Activated CD4-positive, alpha-beta T cell treated with anti-CD3 and anti-CD28 coated beads for 1 hour (primary cell): ENCODE results near the gene MMP2.

Source experiments
- DNase-seq: peaks from one replicate; pipeline ENCODE4 v3.0.0-alpha.2; 2020

MMP2 gene

DNA sequence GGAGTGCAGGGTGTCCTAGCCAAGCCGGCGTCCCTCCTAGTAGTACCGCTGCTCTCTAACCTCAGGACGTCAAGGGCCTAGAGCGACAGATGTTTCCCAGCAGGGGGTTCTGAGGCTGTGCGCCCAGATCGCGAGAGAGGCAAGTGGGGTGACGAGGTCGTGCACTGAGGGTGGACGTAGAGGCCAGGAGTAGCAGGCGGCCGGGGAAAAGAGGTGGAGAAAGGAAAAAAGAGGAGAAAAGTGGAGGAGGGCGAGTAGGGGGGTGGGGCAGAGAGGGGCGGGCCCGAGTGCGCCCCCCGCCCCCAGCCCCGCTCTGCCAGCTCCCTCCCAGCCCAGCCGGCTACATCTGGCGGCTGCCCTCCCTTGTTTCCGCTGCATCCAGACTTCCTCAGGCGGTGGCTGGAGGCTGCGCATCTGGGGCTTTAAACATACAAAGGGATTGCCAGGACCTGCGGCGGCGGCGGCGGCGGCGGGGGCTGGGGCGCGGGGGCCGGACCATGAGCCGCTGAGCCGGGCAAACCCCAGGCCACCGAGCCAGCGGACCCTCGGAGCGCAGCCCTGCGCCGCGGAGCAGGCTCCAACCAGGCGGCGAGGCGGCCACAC, at the start of gene MMP2:
Gene MMP2, plus strand, starts transcription at position 372 of the 603 bp plus-strand sequence. CDS start 282 bp downstream, outside the sequence.
- DNase-seq: no peak

GRCh38 chr16:55433030-55433429, 46.0 kb upstream of the MMP2 start:
- DNase-seq: no peak

DNA sequence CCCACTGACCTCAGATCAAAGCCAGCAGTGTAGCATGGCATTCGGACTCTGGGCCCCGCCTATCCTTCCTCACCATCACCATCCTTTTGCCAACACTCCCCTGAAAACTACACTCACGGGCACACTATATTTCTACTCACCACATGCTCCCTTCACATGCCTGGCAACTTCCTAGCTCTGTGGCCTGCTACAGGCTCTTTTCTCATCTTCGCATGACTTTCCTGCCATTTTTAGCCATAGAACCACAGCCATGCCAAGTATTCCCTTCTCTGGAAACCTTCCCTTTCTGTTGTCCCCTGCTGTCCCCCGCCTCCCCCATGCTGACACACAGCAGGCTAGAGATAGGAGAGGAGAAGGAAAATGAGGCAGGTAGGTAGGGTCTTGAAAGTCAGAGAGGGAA, 45.5 kb upstream of the MMP2 start:
- DNase-seq: no peak

DNA sequence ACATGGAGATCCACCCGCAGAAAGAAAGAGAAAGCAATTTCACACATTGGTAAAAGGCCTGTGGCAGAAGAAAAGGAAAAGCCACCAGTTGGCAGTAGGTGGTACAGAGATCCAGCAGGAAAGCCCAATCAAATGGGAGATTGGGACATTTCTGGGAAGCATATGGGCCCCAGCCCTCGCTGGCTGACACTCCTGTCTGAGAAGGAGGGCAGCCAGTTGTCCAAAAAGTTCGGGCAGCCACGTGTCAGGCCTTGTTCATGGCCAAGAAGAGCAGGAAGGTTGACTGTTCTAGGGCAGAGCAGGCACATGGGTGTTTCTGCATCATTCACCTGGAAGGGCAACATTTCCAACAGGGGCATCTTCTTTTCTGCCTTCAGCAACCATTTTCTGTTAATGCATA, 45.0 kb upstream of the MMP2 start:
- no peak for DNase-seq

- no peak for DNase-seq
These were observed 43.6 kb upstream of the MMP2 start for GRCh38 chr16:55435387-55435786.

DNA sequence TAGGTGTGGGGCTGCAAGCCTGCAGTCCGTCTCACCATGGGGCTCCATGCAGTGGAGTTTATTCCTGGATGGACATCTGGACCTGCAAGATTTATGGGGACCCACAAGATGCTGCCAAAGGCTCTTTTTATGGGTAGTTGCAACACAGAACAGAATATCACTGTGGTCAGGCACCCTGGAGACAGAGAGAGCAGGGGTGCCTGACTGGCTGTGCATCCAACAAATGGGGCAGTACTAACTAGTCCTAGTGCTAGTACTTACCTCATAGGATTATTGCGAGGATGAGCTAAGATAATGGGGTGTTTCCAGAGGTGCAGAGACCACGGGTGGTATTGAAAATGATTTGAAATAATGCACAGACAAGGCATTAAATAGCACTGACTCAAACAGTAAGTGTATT, 42.4 kb upstream of the MMP2 start:
- no peak for DNase-seq

- no peak for DNase-seq
These were observed 41.4 kb upstream of the MMP2 start for GRCh38 chr16:55437625-55438024.

GRCh38 chr16:55438281-55438680, 40.7 kb upstream of the MMP2 start:
- no peak for DNase-seq

DNA sequence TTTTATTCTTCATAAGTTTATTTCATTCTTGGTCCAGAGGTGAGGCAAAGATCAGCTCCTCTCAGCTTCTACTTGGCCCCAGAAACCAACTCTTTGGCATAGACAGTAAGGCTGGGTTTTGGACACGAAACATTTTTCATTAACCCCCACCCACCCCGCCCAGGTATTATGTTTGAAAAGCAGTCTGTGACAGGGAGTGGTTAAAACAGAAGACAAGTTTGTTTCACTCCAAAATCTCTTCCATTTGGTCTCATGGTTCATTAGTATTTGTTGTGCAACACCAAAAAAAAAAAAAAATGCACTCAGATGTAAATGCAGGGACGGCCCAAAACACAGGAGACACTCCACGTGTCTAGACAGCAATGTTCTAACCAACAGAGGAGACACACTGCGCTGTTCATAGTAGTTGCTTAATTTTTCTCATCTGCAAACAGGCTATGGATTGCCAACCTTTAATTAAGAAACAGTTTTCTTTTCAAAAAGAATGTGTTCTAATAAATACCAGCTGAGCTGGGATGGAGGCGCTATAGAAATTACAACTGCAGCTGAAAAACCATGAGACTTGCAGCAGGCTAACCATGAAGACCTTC, 39.8 kb upstream of the MMP2 start:
- no peak for DNase-seq

DNA sequence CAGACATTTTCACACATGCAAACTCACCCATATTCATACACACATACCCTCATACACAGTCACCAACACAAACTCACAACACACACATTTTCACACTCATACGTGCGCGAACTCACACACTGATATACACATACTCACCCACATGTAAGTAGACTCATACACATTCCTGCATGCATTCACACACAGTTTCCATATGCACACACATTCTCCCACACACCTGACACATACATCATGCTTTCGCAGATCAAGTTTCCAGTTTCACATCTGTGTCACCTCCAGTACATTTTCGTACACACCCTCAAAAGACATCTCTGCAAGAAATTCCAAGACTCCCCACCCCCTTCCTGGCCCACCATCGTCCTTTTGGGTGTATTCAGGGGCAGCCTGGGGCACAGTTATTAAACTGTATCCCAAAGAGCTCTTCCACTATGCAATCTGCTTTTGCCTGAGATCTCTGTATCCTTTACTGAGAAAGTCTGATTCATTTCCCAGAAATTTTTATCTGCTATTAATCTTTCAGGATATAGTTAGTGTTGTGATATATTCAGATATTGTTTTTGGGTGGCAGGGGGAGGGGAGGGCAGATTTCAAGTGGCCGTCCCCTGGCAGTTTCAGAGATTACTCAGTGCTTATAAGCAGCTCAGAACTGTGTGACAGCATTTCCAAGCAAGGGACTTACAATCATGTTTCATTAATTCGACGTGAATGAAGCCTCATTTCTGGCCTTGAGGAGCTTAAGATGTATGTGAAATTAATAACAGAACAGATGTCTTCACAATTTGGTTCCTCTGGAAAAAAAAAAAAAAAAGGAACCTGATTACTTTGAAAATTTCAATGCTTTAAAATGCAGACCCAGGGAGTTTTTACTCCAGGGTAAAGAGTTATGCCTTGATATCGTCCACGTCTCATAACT, 35.3 kb upstream of the MMP2 start:
- DNase-seq: no peak

GRCh38 chr16:55444754-55445485, 34.1 kb upstream of the MMP2 start:
- DNase-seq: no peak

GRCh38 chr16:55447231-55447630, 31.8 kb upstream of the MMP2 start:
- DNase-seq: no peak

DNA sequence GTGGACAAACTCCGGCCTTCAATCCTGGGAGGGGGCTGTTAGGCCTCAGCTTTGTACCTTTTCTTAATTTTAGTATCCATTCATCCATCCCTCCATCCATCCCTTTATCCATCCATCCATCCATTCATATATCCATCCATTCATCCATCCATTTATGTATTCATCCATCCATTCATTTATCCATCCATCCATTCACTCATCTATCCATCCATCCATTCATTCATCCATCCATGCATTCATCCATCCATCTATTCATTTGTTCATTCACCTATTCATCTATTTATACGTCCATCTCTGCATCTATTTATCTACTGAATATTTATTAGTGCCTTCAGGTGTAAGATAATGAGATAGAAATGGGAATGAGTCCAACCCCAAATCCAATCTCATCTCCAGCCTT, 26.0 kb upstream of the MMP2 start:
- no peak for DNase-seq

- DNase-seq: no peak
These were observed 25.1 kb upstream of the MMP2 start for GRCh38 chr16:55453909-55454308.

DNA sequence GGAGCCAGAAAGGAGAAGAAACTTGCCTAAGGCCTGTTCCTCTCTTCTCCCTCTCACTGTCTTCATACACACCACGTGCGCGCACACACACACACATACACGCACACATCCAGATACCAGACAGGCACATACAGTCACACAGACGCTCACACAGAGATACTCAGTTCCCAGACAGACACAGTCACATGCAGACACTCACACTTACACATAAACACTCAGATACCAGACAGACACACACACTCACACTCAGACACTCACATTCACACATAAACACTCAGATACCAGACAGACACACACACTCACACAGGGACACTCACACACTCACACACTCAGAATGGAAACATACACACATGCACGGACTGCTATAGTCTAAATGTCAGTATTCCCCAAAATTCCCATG, 24.1 kb upstream of the MMP2 start:
- no peak for DNase-seq

- no peak for DNase-seq
These were observed 16.8 kb upstream of the MMP2 start for GRCh38 chr16:55462241-55462640.

GRCh38 chr16:55464375-55464774, 14.6 kb upstream of the MMP2 start:
- no peak for DNase-seq

GRCh38 chr16:55465077-55465896, 13.7 kb upstream of the MMP2 start:
- DNase-seq: peak; percentile 66

DNA sequence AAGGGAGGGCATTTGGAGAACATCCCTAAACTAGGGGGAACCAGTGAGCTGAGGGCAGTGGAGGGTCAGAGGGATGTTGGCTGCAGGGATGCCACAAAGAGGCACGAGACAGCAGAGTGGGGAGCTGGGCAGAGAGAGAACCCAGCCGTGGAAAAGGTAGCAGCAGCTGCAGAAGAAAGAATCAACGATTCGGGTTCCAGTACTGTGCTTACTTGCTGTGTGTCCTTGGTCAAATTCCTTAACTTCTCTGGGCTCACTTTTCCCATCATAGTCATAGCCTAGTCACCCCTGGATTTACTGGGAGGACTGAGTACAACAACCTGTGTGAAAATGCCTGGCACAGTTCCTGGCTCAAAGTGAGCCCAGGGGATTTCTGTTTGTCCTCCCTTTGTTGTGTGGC, 12.8 kb upstream of the MMP2 start:
- no peak for DNase-seq

DNA sequence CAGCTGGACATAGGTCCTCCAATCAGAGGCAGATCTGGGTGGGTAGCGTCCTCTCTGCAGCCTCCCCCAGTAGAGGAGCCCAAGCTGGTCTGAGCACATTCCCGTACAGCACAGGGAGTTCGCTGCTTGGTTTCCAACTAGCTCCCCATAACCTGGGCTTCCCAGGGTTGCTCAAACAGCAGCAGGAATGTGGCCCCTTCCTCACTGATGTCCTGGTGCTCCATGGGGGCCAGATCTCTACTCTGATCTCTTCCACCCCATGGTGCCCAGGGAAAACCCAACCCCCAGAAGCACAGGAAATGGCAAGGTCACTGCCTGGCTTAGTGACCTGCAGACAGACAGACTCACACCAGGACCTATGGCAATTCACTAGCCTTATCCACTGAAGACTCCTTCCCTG, 11.1 kb upstream of the MMP2 start:
- DNase-seq: no peak

DNA sequence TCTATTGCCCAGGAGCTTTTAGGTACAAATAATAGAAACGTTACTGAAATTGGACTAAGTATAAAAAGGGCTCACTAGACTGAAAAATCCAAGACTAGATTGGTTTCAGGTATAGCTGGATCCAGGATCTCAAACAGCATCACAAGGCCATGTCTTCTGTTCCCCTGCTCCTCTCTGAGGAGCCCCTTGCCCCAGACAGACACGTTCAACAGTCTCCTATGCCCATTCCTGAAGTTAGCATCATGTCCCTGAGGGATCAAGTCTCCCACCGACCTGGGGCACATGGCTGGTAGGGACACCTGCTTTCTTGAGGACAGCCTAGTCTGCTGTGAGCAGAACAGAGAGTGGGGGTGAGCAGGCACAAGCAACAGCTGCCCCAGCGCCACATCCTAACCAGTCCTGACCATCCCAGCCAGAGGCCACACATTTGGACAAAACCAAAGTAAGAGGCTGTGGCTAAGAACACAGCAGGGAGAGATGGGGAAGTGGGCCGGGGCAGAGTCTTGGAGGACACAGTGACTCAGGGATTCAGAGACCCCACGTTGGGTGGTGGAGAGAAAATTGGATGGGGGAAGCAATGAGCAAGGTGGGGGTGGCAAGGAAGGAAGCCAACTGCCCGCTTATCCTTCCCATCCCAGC, 10.5 kb upstream of the MMP2 start:
- DNase-seq: no peak
